Tibial nerve (tissue), 4 donors: ENCODE data around the gene B3GNT9. TPM values are rescaled to one million over a fixed set of nuclear protein-coding genes. Genes with fewer than 3 reads are reported as not detected.
A peak's percentile ranks its signal among the peaks of the same experiment; 100 is the strongest.

Experiments
- DNase-seq, 2 donors: peaks; one replicate each; pipeline ENCODE4 v3.0.0-alpha.2; 2019; ENCODE audit warnings: low spot score in 2 of 2
- H3K27ac ChIP-seq, 4 donors: fragments of 200-600 bp; sonication (generic) in 3 of 4; one replicate each; pipeline ENCODE4 v1.5.1; 2017 to 2019; ENCODE audit warnings: mild to moderate bottlenecking in 1 of 4
- H3K27me3 ChIP-seq, 2 donors: fragments of 200-600 bp; sonication (generic) in 1 of 2; one replicate each; pipeline versions ENCODE4 v1.5.1 to v1.6.0; 2017 to 2019
- H3K36me3 ChIP-seq, 3 donors: fragments of 200-600 bp; sonication (generic); one replicate each; pipeline ENCODE4 v1.5.1; 2018 to 2019
- H3K4me1 ChIP-seq, 4 donors: fragments of 200-600 bp; sonication (generic) in 3 of 4; one replicate each; pipeline ENCODE4 v1.5.1; 2017 to 2019
- H3K4me3 ChIP-seq, 4 donors: fragments of 200-600 bp; sonication (generic) in 3 of 4; one replicate each; pipeline ENCODE4 v1.5.1; 2017 to 2019; ENCODE audit warnings: mild to moderate bottlenecking in 1 of 4, moderate library complexity in 1 of 4
- H3K9me3 ChIP-seq, 4 donors: fragments of 200-600 bp; sonication (generic) in 3 of 4; one replicate each; pipeline ENCODE4 v1.5.1; 2017 to 2019
- EP300 ChIP-seq, 2 donors: sonication (generic); formaldehyde crosslinking; IDR thresholded peaks; one replicate each; pipeline ENCODE4 v1.6.1; 2017; ENCODE audit warnings: antibody characterized with exemption in 2 of 2, mild to moderate bottlenecking in 1 of 2
- POLR2A ChIP-seq, 2 donors: fragments of 450-650 bp; IDR thresholded peaks; one replicate each; pipeline ENCODE4 v1.6.1; 2017; ENCODE audit warnings: antibody characterized with exemption in 2 of 2, mild to moderate bottlenecking in 2 of 2, moderate library complexity in 2 of 2
- WGBS, 2 donors: methylation state at CpG; one replicate each; pipeline ENCODE4 v1.1.5; 2018; 5-methylcytosine and 5-hydroxymethylcytosine counted together
- total RNA-seq, 4 donors: library from RNA; depleted of rRNA; stranded (reverse); fragments of >200 nt; gene quantifications; one replicate each; pipeline ENCODE4 v1.1.0, GENCODE V29; 2016
- TF ChIP-seq, protein P1 (sequence below), 5 experiments: fragments of 200-600 bp in 3 of 5; fragments of 450-650 bp in 2 of 5; sonication (generic) in 3 of 5; IDR thresholded peaks; one replicate each; pipeline ENCODE4 v1.5.1; 2016 to 2019; ENCODE audit warnings: antibody characterized with exemption in 5 of 5, mild to moderate bottlenecking in 3 of 5, moderate library complexity in 2 of 5

B3GNT9 gene
- total RNA-seq, 4 donors from 2014 or later: 9.3 to 23.1 (median 18.4) TPM

DNA sequence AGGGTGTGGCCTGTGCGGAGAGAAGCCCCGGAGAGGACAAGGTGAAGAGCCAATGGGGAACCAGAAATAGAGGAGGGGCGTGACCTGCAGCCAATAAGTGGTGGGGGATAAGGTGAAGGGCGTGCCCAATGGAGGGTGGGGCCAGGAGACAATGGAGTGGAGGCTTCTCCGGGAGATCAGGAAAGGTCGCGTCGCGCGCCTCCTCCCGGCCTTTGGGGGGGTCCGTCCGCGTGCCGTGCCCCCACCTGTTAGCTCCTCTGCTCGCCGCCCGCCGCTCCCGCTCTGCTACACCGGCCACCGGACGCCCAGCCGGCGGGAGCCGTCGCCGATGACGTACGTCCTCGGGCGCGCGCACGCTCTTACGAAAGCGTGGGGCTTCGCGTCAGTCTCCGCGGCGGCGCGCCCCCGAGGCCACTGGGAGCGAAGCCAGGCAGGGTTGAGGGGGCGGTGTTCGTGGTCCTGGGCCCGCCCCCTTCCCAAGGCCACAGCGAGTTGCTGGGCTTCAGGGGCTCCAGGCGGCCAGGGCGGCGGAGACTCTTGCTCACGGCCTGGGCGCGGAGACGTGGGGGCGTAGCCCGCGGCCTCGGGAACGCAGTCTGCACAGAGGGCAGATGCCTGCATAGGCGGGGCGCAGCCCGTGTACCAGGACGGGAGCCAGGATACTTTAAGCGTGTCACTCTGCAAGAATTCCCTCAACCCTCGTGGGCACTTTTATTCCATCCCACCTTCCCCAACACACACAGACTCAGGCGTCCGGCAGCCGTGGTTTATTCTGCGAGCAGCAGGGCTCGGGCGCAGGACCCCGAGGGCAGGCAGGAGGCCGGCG lies 33.0 kb upstream of the B3GNT9 start, which contains the start of gene MATCAP1:
Gene MATCAP1 (minus strand): TSS at position 337 of the 826 bp plus-strand sequence. CDS start 3,353 bp downstream, outside the sequence.
- H3K9me3 ChIP-seq: no peaks in the 10 kb centered on the region
- peak; percentile 86 to 93 for DNase-seq
- 0% methylated on average over 51 to 74 of the region's 77 CpGs for WGBS, 2 donors
- no peaks in the 10 kb centered on the region for H3K36me3 ChIP-seq
- H3K4me1 ChIP-seq: peaks cover 0 to 43% (median 18%) of the 10 kb centered on the region in 4 donors
- H3K27ac ChIP-seq: peak within 1 kb of the TSS; percentile 92 to 99 (median 94)
- H3K4me3 ChIP-seq: peak within 1 kb of the TSS; percentile 49 to 76 (median 68)
- peaks cover 0 to 3% of the 10 kb centered on the region in 2 donors for H3K27me3 ChIP-seq
- TF ChIP-seq EP300 (IDR thresholded peaks at IDR 0.05) (peak; percentile 47 to 89), POLR2A (IDR thresholded peaks at IDR 0.05) (peak in 1 of 2 donors; percentile 73)
- TF ChIP-seq, protein P1, sequence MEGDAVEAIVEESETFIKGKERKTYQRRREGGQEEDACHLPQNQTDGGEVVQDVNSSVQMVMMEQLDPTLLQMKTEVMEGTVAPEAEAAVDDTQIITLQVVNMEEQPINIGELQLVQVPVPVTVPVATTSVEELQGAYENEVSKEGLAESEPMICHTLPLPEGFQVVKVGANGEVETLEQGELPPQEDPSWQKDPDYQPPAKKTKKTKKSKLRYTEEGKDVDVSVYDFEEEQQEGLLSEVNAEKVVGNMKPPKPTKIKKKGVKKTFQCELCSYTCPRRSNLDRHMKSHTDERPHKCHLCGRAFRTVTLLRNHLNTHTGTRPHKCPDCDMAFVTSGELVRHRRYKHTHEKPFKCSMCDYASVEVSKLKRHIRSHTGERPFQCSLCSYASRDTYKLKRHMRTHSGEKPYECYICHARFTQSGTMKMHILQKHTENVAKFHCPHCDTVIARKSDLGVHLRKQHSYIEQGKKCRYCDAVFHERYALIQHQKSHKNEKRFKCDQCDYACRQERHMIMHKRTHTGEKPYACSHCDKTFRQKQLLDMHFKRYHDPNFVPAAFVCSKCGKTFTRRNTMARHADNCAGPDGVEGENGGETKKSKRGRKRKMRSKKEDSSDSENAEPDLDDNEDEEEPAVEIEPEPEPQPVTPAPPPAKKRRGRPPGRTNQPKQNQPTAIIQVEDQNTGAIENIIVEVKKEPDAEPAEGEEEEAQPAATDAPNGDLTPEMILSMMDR (IDR thresholded peaks at IDR 0.05): peak in 1 of 5 experiments; percentile 30

DNA sequence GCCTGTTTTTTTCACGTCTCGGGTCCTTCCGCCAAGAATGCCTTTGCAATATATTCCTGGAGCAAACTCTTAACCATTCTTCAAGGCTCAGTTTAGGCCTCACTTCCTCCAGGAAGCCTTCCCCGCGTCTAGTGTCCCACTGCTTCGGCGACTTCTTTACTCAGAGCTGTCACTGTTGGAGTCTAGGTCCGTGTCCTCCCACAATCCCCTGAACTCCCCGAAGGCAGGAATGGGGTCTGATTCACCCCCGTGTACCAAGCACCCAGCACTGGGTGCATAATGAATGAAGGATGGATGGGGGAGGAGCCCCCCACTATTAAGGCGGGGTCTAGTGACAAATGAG lies 32.5 kb upstream of the B3GNT9 start:
- Histone ChIP-seq H3K36me3 (no peaks in the 10 kb centered on the region), H3K27me3 (peaks cover 0 to 6% of the 10 kb centered on the region in 2 donors), H3K4me1 (peaks cover 0 to 48% (median 22%) of the 10 kb centered on the region in 4 donors), H3K27ac (peak overlapping the region; percentile 92 to 99 (median 94)), H3K9me3 (no peaks in the 10 kb centered on the region), H3K4me3 (peak overlapping the region in 3 of 4 donors; percentile 62 to 76 (median 74))
- WGBS, 2 donors: 6 to 7% methylated on average over 11 of the region's 11 CpGs
- no peak for TF ChIP-seq POLR2A (IDR thresholded peaks at IDR 0.05)
- no peak for TF ChIP-seq EP300 (IDR thresholded peaks at IDR 0.05)
- TF ChIP-seq, protein P1 (IDR thresholded peaks at IDR 0.05): no peak
- DNase-seq: no peak

DNA sequence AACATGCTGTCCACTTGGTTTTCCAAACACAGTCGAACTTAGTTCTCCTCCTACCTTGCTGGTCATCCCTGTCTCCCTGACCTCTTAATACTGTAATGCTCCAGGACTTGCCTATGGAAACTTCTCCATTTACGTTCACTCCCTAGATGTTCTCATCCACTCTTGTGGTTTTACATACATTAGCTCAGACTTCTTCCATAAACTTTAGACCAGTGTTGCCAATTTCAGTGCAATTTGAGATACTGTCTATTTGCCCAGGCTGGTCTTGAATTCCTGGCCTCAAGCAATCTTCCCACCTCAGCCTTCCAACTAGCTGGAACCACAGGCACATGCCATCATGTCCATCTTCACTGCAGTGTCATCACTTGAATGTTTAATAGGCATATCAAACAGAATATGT lies 31.5 kb upstream of the B3GNT9 start:
- H3K9me3 ChIP-seq: no peaks in the 10 kb centered on the region
- TF ChIP-seq EP300 (IDR thresholded peaks at IDR 0.05) (no peak), POLR2A (IDR thresholded peaks at IDR 0.05) (no peak)
- TF ChIP-seq, protein P1 (IDR thresholded peaks at IDR 0.05): no peak
- WGBS, 2 donors: 79 to 83% methylated on average over 2 of the region's 2 CpGs
- H3K4me1 ChIP-seq: peaks cover 0 to 57% (median 25%) of the 10 kb centered on the region in 4 donors
- no peak for DNase-seq
- no peak overlapping the region for H3K4me3 ChIP-seq
- peaks cover 0 to 13% of the 10 kb centered on the region in 2 donors for H3K27me3 ChIP-seq
- H3K27ac ChIP-seq: peak overlapping the region in 2 of 4 donors; percentile 92 to 99
- H3K36me3 ChIP-seq: no peaks in the 10 kb centered on the region

DNA sequence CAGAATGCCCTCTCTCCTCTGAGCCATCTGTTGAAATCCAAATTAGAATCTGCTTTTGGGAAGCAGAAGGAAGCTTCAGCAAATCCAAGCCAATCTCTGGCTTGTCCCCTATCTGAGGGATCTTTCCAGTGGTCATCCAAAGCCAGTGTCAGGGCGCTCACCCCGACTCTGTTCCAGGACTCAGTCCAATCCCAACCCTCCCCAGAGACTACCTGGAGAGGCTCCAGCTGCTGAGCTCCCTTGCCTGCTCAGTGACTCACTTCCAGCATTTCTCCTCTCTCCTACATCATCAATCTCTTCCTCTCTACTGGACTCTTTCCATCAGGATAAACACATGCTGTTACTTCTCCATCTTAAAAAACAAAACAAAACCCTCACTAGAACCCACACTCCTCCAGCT lies 30.5 kb upstream of the B3GNT9 start:
- TF ChIP-seq POLR2A (IDR thresholded peaks at IDR 0.05) (no peak), EP300 (IDR thresholded peaks at IDR 0.05) (no peak)
- TF ChIP-seq, protein P1 (IDR thresholded peaks at IDR 0.05): no peak
- Histone ChIP-seq H3K4me1 (peaks cover 0 to 57% (median 25%) of the 10 kb centered on the region in 4 donors), H3K27ac (peak overlapping the region in 3 of 4 donors; percentile 21 to 58 (median 40)), H3K9me3 (no peaks in the 10 kb centered on the region), H3K36me3 (no peaks in the 10 kb centered on the region), H3K4me3 (no peak overlapping the region), H3K27me3 (peaks cover 0 to 13% of the 10 kb centered on the region in 2 donors)
- WGBS, 2 donors: 39 to 51% methylated on average over 2 of the region's 2 CpGs
- DNase-seq: peak in 1 of 2 donors; percentile 33

DNA sequence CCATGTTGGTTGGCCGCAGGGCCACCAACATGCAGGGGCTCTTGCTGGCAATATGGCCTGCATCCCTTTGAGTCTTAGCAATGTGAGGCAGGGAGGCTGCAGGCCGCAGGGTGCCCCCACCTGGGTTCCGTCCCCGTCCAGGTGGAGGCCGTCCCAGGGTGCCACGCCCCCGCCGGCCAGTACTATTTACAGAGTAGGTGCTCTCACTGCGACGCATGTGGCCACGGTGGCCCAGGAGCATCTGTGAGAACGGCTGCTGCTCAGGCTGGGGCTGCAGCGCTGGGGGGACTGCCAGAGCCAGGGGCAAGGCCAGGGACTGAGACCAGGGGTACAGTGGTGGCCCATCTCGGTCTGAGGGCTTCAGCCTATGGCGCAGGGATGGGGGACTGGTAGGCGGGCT lies 29.4 kb upstream of the B3GNT9 start:
- Histone ChIP-seq H3K9me3 (no peaks in the 10 kb centered on the region), H3K27ac (no peak overlapping the region), H3K4me3 (no peak overlapping the region), H3K36me3 (no peaks in the 10 kb centered on the region), H3K4me1 (peaks cover 0 to 49% (median 18%) of the 10 kb centered on the region in 4 donors), H3K27me3 (peaks cover 0 to 13% of the 10 kb centered on the region in 2 donors)
- DNase-seq: no peak
- TF ChIP-seq POLR2A (IDR thresholded peaks at IDR 0.05) (no peak), EP300 (IDR thresholded peaks at IDR 0.05) (no peak)
- TF ChIP-seq, protein P1 (IDR thresholded peaks at IDR 0.05): no peak
- 92 to 95% methylated on average over 15 to 16 of the region's 16 CpGs for WGBS, 2 donors
